ENCODE measurements around the gene TASP1.

GRCh38 chr20:13355941-13356486 lies 282.7 kb downstream of the TASP1 start:
- TF ChIP-seq, protein P1, sequence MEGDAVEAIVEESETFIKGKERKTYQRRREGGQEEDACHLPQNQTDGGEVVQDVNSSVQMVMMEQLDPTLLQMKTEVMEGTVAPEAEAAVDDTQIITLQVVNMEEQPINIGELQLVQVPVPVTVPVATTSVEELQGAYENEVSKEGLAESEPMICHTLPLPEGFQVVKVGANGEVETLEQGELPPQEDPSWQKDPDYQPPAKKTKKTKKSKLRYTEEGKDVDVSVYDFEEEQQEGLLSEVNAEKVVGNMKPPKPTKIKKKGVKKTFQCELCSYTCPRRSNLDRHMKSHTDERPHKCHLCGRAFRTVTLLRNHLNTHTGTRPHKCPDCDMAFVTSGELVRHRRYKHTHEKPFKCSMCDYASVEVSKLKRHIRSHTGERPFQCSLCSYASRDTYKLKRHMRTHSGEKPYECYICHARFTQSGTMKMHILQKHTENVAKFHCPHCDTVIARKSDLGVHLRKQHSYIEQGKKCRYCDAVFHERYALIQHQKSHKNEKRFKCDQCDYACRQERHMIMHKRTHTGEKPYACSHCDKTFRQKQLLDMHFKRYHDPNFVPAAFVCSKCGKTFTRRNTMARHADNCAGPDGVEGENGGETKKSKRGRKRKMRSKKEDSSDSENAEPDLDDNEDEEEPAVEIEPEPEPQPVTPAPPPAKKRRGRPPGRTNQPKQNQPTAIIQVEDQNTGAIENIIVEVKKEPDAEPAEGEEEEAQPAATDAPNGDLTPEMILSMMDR (IDR thresholded peaks at IDR 0.05 in 4 of 5, conservative IDR thresholded peaks at IDR 0.05 in 1 of 5) = no peak
- TF ChIP-seq POLR2A (IDR thresholded peaks at IDR 0.05) = no peak

Measured in gastrocnemius medialis (tissue), 4 donors.